GM21737 (cell line): ENCODE measurements around the gene LRBA.
"Not testable (repeated sequence)": the region's sequence is repeated elsewhere in the genome, so short reads cannot be mapped to it uniquely, and the experiment has no call there.

ENCODE experiments used
- ATAC-seq: cut with Tn5 transposase; IDR thresholded peaks from one replicate; pipeline ENCODE4 v1.9.1; 2021; ENCODE audit warnings: mild to moderate bottlenecking, moderate library complexity; ENCODE audit not compliant: unreplicated experiment

The LRBA gene

GRCh38 chr4:151014521-151015458 lies at the start of gene LRBA:
Gene LRBA, minus strand, starts transcription at chr4:151015284. Its CDS starts 642 bp downstream, at chr4:151014642.
- peak; percentile 60 for ATAC-seq

GRCh38 chr4:151063143-151063542 lies 48.1 kb upstream of the LRBA start:
- ATAC-seq: not testable (repeated sequence)

- no peak for ATAC-seq
Measured at GRCh38 chr4:151055539-151055938, 40.5 kb upstream of the LRBA start.

- ATAC-seq: no peak
Measured at GRCh38 chr4:151052785-151053184, 37.7 kb upstream of the LRBA start.

GRCh38 chr4:151049430-151049884 lies 34.4 kb upstream of the LRBA start:
- no peak for ATAC-seq

- ATAC-seq: no peak
Measured at GRCh38 chr4:151048913-151049312, 33.8 kb upstream of the LRBA start.

- ATAC-seq: no peak
Measured at GRCh38 chr4:151046609-151047008, 31.5 kb upstream of the LRBA start.

GRCh38 chr4:151045907-151046306 lies 30.8 kb upstream of the LRBA start:
- ATAC-seq: no peak

GRCh38 chr4:151043803-151044515 lies 28.9 kb upstream of the LRBA start:
- ATAC-seq: no peak

- no peak for ATAC-seq
Measured at GRCh38 chr4:151039733-151040132, 24.6 kb upstream of the LRBA start.

- ATAC-seq: no peak
Measured at GRCh38 chr4:151038452-151039157, 23.5 kb upstream of the LRBA start.

GRCh38 chr4:151035911-151036310 lies 20.8 kb upstream of the LRBA start:
- no peak for ATAC-seq

- no peak for ATAC-seq
Measured at GRCh38 chr4:151035328-151035727, 20.2 kb upstream of the LRBA start.

GRCh38 chr4:151034829-151035228 lies 19.7 kb upstream of the LRBA start:
- ATAC-seq: no peak

- ATAC-seq: no peak
Measured at GRCh38 chr4:151031831-151032605, 16.9 kb upstream of the LRBA start.

- no peak for ATAC-seq
Measured at GRCh38 chr4:151029537-151029936, 14.5 kb upstream of the LRBA start.

GRCh38 chr4:151029006-151029405 lies 13.9 kb upstream of the LRBA start:
- ATAC-seq: not testable (repeated sequence)

GRCh38 chr4:151025759-151026158 lies 10.7 kb upstream of the LRBA start:
- ATAC-seq: no peak

GRCh38 chr4:151022586-151022985 lies 7.5 kb upstream of the LRBA start:
- no peak for ATAC-seq

- ATAC-seq: no peak
Measured at GRCh38 chr4:151021637-151022334, 6.7 kb upstream of the LRBA start.
